Measurements from ENCODE around the gene KDM4B.

DNA sequence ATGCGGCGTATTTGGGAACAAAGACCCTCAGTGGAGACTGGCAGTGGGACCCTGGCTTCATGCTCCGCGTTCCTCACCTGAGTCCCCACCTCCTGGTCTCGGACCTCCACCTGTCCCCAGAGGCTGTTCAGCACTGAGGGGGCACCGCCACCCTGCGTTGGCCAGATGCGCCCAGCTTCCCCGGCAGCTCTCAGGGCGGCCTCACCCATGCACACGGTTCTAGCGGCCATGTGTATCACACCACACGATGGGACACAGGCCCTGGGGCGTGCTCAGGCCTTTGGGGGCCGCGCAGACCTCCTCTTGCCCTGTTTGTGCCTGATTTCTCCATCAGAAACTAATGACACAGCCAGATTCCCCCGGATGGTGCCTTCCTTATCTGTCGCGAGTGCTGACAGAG lies 138.1 kb downstream of the KDM4B start:
- TF ChIP-seq FOXA1 (IDR thresholded peaks at IDR 0.05) (no peak), FOXK2 (IDR thresholded peaks at IDR 0.05) (no peak), SP1 (IDR thresholded peaks at IDR 0.05) (no peak), LEF1 (IDR thresholded peaks at IDR 0.05; ENCODE audit: borderline replicate concordance) (no peak), ARNT (IDR thresholded peaks at IDR 0.05) (no peak), ZNF384 (IDR thresholded peaks at IDR 0.05) (no peak), FOXM1 (IDR thresholded peaks at IDR 0.05; ENCODE audit: borderline replicate concordance) (no peak), BHLHE40 (IDR thresholded peaks at IDR 0.05; ENCODE audit: borderline replicate concordance) (no peak), NFRKB (IDR thresholded peaks at IDR 0.05) (no peak), TARDBP (IDR thresholded peaks at IDR 0.05) (no peak)
- TF ChIP-seq, protein P1, sequence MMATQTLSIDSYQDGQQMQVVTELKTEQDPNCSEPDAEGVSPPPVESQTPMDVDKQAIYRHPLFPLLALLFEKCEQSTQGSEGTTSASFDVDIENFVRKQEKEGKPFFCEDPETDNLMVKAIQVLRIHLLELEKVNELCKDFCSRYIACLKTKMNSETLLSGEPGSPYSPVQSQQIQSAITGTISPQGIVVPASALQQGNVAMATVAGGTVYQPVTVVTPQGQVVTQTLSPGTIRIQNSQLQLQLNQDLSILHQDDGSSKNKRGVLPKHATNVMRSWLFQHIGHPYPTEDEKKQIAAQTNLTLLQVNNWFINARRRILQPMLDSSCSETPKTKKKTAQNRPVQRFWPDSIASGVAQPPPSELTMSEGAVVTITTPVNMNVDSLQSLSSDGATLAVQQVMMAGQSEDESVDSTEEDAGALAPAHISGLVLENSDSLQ (IDR thresholded peaks at IDR 0.05), result no peak
